ENCODE measurements around the gene ESYT3.

DNA sequence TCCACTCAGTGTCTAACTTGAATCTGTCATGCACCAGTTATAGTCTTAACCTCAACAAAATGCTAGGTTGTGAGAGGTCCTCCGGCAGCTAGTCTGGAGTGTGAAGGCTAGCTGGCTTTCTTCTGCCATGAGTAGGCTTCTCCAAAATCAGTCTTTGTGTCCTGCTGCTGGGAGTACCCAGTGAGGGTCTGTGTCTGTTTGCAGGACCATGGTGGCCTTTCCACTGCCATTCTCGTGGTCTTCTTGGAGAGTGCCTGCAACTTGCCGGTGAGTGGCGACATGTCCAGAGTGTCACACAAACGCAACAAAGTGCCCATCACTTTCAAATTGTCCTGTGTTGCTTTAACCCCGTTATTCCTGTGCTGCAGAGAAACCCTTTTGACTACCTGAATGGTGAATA, 34.0 kb downstream of the ESYT3 start:
- TF ChIP-seq, protein P1, sequence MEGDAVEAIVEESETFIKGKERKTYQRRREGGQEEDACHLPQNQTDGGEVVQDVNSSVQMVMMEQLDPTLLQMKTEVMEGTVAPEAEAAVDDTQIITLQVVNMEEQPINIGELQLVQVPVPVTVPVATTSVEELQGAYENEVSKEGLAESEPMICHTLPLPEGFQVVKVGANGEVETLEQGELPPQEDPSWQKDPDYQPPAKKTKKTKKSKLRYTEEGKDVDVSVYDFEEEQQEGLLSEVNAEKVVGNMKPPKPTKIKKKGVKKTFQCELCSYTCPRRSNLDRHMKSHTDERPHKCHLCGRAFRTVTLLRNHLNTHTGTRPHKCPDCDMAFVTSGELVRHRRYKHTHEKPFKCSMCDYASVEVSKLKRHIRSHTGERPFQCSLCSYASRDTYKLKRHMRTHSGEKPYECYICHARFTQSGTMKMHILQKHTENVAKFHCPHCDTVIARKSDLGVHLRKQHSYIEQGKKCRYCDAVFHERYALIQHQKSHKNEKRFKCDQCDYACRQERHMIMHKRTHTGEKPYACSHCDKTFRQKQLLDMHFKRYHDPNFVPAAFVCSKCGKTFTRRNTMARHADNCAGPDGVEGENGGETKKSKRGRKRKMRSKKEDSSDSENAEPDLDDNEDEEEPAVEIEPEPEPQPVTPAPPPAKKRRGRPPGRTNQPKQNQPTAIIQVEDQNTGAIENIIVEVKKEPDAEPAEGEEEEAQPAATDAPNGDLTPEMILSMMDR (IDR thresholded peaks at IDR 0.05), result no peak
- no peak for TF ChIP-seq POLR2A (IDR thresholded peaks at IDR 0.05)
